Activated naive CD4-positive, alpha-beta T cell treated with anti-CD3 and anti-CD28 coated beads for 36 hours (primary cell): ENCODE results near the gene PPP1R15B. TPM values are rescaled to one million over a fixed set of nuclear protein-coding genes. Genes with fewer than 3 reads are reported as not detected.

Experiments
- CTCF ChIA-PET: fragments of 350-600 bp; sonication (Branson Sonifier 250); formaldehyde crosslinking; loops from one replicate; lab custom pipeline; 2021; ENCODE audit warnings: antibody characterized with exemption; lab: Charles Lee
- DNase-seq: peaks from one replicate; pipeline ENCODE4 v3.0.0-alpha.2; 2020
- H3K27ac Mint-ChIP-seq: one replicate; pipeline ENCODE4 v1.8.0; 2021; ENCODE audit warnings: mild to moderate bottlenecking, mixed read lengths
- H3K27me3 Mint-ChIP-seq: one replicate; pipeline ENCODE4 v1.8.0; 2021; ENCODE audit warnings: low read depth, mixed read lengths
- H3K36me3 Mint-ChIP-seq: one replicate; pipeline ENCODE4 v1.8.0; 2021; ENCODE audit warnings: low read depth, mixed read lengths
- H3K4me1 Mint-ChIP-seq: one replicate; pipeline ENCODE4 v1.8.0; 2021; ENCODE audit warnings: low read depth, mixed read lengths
- H3K4me3 Mint-ChIP-seq: one replicate; pipeline ENCODE4 v1.8.0; 2021; ENCODE audit warnings: mild to moderate bottlenecking, moderate library complexity, mixed read lengths
- H3K9me3 Mint-ChIP-seq: one replicate; pipeline ENCODE4 v1.8.0; 2021; ENCODE audit warnings: mixed read lengths
- intact Hi-C: fragments of 100-400 bp; cut with micrococcal nuclease; formaldehyde crosslinking; loops from one replicate; pipeline ENCODE4 v1.15.1; 2023
- total RNA-seq, 2 experiments: library from RNA; stranded (reverse); gene quantifications; one replicate each; pipeline ENCODE4 v1.2.3, GENCODE V29; 2021

PPP1R15B gene
- total RNA-seq, 2 experiments from 2014 or later, result 63.7 to 65.6 TPM

GRCh38 chr1:204368996-204369726 is 42.5 kb downstream of the PPP1R15B start:
- no peak for DNase-seq
- Mint-ChIP-seq H3K27me3 (no peaks in the 10 kb centered on the region), H3K36me3 (no peaks in the 10 kb centered on the region), H3K9me3 (no peaks in the 10 kb centered on the region), H3K4me1 (peaks cover under 1% of the 10 kb centered on the region), H3K4me3 (no peak overlapping the region), H3K27ac (no peak overlapping the region)
- intact Hi-C loops, result no loop called here
- CTCF ChIA-PET, result interaction anchor here (0.8 to 1.4 kb wide), 4 partner anchors 9 to 206 kb away, joined by 3 to 4 read pairs (median 3); no protein-coding TSS in a partner anchor

DNA sequence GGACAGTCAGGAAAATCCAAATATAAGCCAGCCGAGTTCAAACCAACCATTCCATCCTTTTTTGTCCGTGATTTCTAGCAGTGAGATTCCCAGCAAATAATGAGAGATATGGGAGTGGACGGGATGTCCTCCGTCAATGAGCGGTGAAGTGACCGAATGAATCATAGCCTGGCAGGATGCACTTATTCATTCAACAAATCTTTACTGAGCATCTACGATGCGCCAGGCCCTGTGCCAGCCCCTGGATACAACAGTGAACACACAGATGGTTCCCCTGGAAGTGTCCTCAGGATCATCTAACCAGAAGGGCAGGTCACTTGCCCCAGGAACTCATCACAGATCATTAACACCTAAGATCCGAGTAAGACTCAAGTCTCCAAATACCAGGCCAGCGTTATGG is 43.7 kb downstream of the PPP1R15B start:
- no peaks in the 10 kb centered on the region for H3K27me3 Mint-ChIP-seq
- H3K4me3 Mint-ChIP-seq, result no peak overlapping the region
- CTCF ChIA-PET, result interaction anchor here (1.8 kb wide), 1 partner anchor 31 kb away, joined by 4 read pairs; no protein-coding TSS in a partner anchor
- no peak for DNase-seq
- H3K9me3 Mint-ChIP-seq, result no peaks in the 10 kb centered on the region
- H3K36me3 Mint-ChIP-seq, result no peaks in the 10 kb centered on the region
- H3K4me1 Mint-ChIP-seq, result peaks cover 11% of the 10 kb centered on the region
- no peak overlapping the region for H3K27ac Mint-ChIP-seq
- intact Hi-C loops, result no loop called here

DNA sequence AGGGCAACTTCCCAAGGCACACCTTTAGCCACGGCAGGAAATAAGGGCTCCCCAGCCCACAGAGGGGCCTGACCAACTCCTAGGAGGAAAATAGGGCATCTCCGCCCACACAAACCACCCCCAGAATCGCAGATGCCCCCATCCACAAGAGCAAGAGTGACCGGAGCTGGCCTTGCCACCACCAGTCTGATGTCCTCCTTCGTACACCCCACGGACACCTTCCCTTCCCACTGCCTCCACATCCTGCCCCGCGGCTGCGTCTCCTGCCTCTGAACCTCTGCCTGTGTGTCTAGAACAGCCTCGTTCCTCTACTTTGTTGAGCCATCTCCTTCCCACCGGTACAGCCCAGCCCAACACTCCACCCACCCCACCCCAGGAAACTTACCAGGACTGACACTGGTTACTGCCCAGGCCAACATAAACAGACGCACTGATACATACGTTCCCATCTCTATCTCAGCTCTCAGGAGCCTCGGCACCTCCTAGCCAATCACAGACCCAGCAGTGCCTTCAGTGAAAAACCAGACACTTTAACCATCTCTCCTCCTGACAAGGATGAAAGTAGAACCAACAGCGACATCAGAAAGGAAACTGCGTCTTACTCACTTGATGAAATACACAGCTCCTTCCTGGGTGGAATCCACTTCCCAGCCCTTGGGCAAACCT is 44.3 kb downstream of the PPP1R15B start:
- Mint-ChIP-seq H3K36me3 (no peaks in the 10 kb centered on the region), H3K27ac (no peak overlapping the region), H3K27me3 (peaks cover 2% of the 10 kb centered on the region), H3K9me3 (no peaks in the 10 kb centered on the region), H3K4me3 (no peak overlapping the region), H3K4me1 (peaks cover 15% of the 10 kb centered on the region)
- CTCF ChIA-PET, result interaction anchor here (1.8 kb wide), 1 partner anchor 31 kb away, joined by 4 read pairs; no protein-coding TSS in a partner anchor
- intact Hi-C loops, result no loop called here
- no peak for DNase-seq

- peaks cover 15% of the 10 kb centered on the region for H3K4me1 Mint-ChIP-seq
- intact Hi-C loops, result no loop called here
- H3K27ac Mint-ChIP-seq, result no peak overlapping the region
- H3K27me3 Mint-ChIP-seq, result peaks cover 2% of the 10 kb centered on the region
- no peaks in the 10 kb centered on the region for H3K36me3 Mint-ChIP-seq
- peak; percentile 31 for DNase-seq
- no peak overlapping the region for H3K4me3 Mint-ChIP-seq
- CTCF ChIA-PET, result interaction anchor here (1.8 kb wide), 1 partner anchor 32 kb away, joined by 4 read pairs; no protein-coding TSS in a partner anchor
- no peaks in the 10 kb centered on the region for H3K9me3 Mint-ChIP-seq
Measured at GRCh38 chr1:204366759-204367158, 44.9 kb downstream of the PPP1R15B start.

DNA sequence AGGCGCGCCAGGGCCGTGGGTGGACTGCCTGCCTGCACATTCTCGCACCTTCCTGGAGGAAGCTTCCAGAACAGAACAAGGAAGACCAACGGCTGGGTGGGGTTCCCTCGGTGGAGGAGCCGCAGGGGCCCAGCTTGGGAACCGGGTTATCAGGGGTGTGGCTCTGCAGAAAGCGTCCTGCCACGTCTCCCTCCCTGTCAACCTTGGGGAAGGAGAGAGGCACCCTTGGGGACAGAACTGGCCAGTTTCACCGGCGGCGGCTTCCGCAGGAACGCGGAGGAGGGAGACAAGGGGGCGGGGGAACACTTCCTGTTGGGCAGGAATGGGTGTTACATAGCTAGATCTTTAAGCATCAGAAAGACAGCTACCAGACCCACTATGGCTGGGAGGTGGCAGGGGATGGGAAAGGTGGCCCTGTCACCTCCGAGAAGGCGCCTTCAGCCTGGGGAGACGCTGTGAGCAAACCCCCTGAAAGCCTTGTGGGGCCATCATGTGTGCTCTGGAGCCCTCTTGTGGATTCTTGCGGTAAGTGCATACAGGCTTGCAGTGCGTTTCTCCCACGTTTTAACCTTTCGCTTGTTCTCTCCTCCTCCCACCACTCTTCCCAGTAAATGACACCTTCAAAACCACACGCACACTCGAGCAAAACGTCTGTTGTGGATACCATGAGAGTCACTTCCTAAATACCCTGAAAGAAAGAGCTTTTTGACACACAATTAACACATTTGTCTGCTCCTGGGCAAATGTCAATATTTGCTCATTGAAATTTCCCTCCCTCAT is 48.1 kb downstream of the PPP1R15B start:
- peak; percentile 84 for DNase-seq
- Mint-ChIP-seq H3K4me3 (peak overlapping the region; percentile 38), H3K36me3 (no peaks in the 10 kb centered on the region), H3K4me1 (peaks cover 19% of the 10 kb centered on the region), H3K27me3 (peaks cover 5% of the 10 kb centered on the region), H3K27ac (peak overlapping the region; percentile 52), H3K9me3 (no peaks in the 10 kb centered on the region)
- CTCF ChIA-PET, result interaction anchor here (0.6 to 6.3 kb wide), 43 partner anchors 9 to 235 kb away, joined by 3 to 88 read pairs (median 5); partner anchors contain the start of genes ETNK2, GOLT1A and REN
- intact Hi-C loops, result loop anchor here (1.0 to 2.0 kb wide), 9 partner anchors 39 to 502 kb away; partner anchors contain the start of genes PPP1R15B and SNRPE

- Mint-ChIP-seq H3K36me3 (no peaks in the 10 kb centered on the region), H3K4me3 (peak overlapping the region; percentile 38), H3K27me3 (peaks cover 5% of the 10 kb centered on the region), H3K27ac (no peak overlapping the region), H3K4me1 (peaks cover 19% of the 10 kb centered on the region), H3K9me3 (no peaks in the 10 kb centered on the region)
- CTCF ChIA-PET, result interaction anchor here (0.7 to 6.3 kb wide), 40 partner anchors 9 to 234 kb away, joined by 3 to 88 read pairs (median 6); partner anchors contain the start of genes ETNK2, GOLT1A and REN
- intact Hi-C loops, result loop anchor here (1.0 to 2.0 kb wide), 8 partner anchors 39 to 502 kb away; partner anchors contain the start of gene SNRPE
- DNase-seq, result no peak
Measured at GRCh38 chr1:204362984-204363334, 48.7 kb downstream of the PPP1R15B start.

- intact Hi-C loops, result loop anchor here (2.0 kb wide), 1 partner anchor 141 kb away; no protein-coding TSS in a partner anchor
- CTCF ChIA-PET, result interaction anchor here (0.8 to 6.3 kb wide), 13 partner anchors 14 to 445 kb away, joined by 3 to 88 read pairs (median 7); partner anchors contain the start of genes GOLT1A and REN
- Mint-ChIP-seq H3K36me3 (no peaks in the 10 kb centered on the region), H3K4me1 (peaks cover 19% of the 10 kb centered on the region), H3K27ac (no peak overlapping the region), H3K4me3 (no peak overlapping the region), H3K27me3 (peaks cover 5% of the 10 kb centered on the region), H3K9me3 (no peaks in the 10 kb centered on the region)
- DNase-seq, result no peak
Measured at GRCh38 chr1:204361781-204362180, 49.8 kb downstream of the PPP1R15B start.

- Mint-ChIP-seq H3K27ac (no peak overlapping the region), H3K4me1 (peaks cover 19% of the 10 kb centered on the region), H3K4me3 (no peak overlapping the region), H3K36me3 (no peaks in the 10 kb centered on the region), H3K27me3 (peaks cover 5% of the 10 kb centered on the region), H3K9me3 (no peaks in the 10 kb centered on the region)
- CTCF ChIA-PET, result interaction anchor here (0.8 to 6.3 kb wide), 9 partner anchors 32 to 445 kb away, joined by 3 to 88 read pairs (median 9); partner anchors contain the start of genes GOLT1A and REN
- DNase-seq, result no peak
- intact Hi-C loops, result no loop called here
Measured at GRCh38 chr1:204361341-204361771, 50.3 kb downstream of the PPP1R15B start.

DNA sequence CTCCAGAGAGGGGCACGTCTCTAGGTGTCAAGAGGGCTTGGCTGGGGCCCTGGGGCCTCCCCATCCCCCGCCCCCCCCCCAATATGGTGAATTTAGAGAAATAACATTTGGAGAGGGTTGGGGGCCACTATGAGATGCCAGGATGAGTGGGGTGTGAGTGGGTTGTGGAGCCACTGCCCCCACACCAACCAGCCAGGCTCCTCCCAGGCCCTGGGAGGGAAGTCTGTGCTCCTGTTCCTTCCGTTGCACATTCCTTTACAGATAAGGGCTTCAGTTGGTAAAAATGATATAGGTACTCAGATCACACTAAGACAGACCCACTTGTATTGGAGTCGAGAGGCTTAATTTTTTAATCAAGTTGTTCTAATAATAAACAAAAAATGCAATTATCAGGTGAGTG is 51.3 kb downstream of the PPP1R15B start:
- Mint-ChIP-seq H3K27me3 (peaks cover 5% of the 10 kb centered on the region), H3K4me1 (peaks cover 19% of the 10 kb centered on the region), H3K4me3 (no peak overlapping the region), H3K9me3 (no peaks in the 10 kb centered on the region), H3K36me3 (no peaks in the 10 kb centered on the region), H3K27ac (no peak overlapping the region)
- intact Hi-C loops, result no loop called here
- DNase-seq, result no peak
- CTCF ChIA-PET, result interaction anchor here (1.0 to 6.3 kb wide), 6 partner anchors 39 to 197 kb away, joined by 3 to 88 read pairs (median 16); partner anchors contain the start of genes GOLT1A and REN

DNA sequence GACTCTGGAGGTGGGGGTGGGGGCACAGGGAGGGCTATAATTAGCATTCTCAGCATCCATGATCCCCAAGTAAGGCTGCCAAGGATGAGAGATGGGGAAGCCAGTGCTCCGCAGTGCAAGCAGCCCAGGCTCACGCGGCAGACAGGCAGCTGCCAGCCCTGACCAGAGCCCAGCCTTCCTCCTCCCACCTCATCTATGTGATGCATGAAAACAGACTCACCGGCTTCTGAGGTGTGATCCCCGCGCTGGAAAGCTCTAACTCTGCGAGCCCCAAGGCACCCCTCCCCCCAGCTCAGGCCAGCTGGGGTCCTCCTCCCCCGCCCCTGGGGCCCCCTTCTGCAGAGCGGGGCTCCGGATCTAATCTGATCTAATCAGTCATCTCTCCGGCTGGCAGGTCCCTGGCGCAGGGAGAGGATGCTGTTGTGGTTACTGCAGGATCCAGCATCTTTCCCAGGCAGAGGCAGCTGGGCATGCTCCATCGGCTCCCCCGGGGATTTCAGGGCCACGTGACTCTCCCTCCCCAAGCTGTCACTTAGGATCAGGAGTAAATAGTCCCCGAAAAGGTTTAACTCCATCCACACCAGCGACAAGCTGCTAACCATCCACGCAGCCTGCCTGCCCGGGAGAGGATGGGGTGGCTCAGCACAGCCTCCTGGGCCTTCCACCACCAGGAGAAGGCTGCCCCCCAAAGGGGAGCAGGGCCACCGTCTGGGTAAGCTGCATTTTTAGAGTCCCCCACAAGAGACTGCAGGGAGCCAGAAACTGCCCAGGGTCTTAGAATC is 52.0 kb downstream of the PPP1R15B start, which contains the start of gene PLEKHA6:
PLEKHA6 (minus strand) TSS at position 456 of the 782 bp plus-strand sequence. CDS start 86,202 bp downstream, outside the sequence.
- CTCF ChIA-PET, result interaction anchor here (0.7 to 6.3 kb wide), 8 partner anchors 33 to 196 kb away, joined by 3 to 88 read pairs (median 10); partner anchors contain the start of genes GOLT1A and REN
- no peak within 1 kb of the TSS for H3K27ac Mint-ChIP-seq
- H3K9me3 Mint-ChIP-seq, result no peaks in the 10 kb centered on the region
- H3K27me3 Mint-ChIP-seq, result peaks cover 5% of the 10 kb centered on the region
- intact Hi-C loops, result no loop called here
- H3K36me3 Mint-ChIP-seq, result no peaks in the 10 kb centered on the region
- H3K4me3 Mint-ChIP-seq, result no peak within 1 kb of the TSS
- peak; percentile 42 for DNase-seq
- peaks cover 19% of the 10 kb centered on the region for H3K4me1 Mint-ChIP-seq

DNA sequence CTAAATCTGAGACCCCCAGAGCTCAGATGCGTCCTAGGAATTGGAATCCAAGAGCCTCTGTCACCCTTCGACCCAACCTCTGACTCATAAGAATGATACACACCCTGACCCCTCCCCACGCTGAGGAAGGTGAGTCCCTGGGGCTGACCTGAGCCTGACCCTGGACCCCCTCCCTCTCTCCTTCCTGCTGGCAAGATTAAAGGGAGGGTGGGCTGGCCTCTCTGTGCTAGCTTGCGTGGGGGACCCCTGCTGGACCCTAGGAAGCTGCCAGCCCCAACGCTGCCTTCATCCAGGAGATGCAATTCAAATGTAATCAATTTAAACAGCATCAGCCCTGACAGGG is 52.5 kb downstream of the PPP1R15B start:
- Mint-ChIP-seq H3K9me3 (no peaks in the 10 kb centered on the region), H3K4me3 (no peak overlapping the region), H3K27ac (no peak overlapping the region), H3K36me3 (no peaks in the 10 kb centered on the region), H3K27me3 (peaks cover 5% of the 10 kb centered on the region), H3K4me1 (peaks cover 18% of the 10 kb centered on the region)
- CTCF ChIA-PET, result interaction anchor here (0.7 to 6.3 kb wide), 7 partner anchors 33 to 196 kb away, joined by 3 to 88 read pairs (median 12); partner anchors contain the start of genes GOLT1A and REN
- intact Hi-C loops, result no loop called here
- DNase-seq, result no peak
